COLO829 (cell line): ENCODE measurements around the gene SIRT6.
"Not testable (repeated sequence)": the region's sequence is repeated elsewhere in the genome, so short reads cannot be mapped to it uniquely, and the experiment has no call there.

ENCODE experiments used
- DNase-seq: peaks from one replicate; pipeline ENCODE4 v3.0.0; 2012; ENCODE audit warnings: low spot score

Gene SIRT6

GRCh38 chr19:4199699-4200293, 17.4 kb upstream of the SIRT6 start:
- no peak for DNase-seq

- DNase-seq: no peak
Measured at GRCh38 chr19:4198467-4199126, 16.2 kb upstream of the SIRT6 start.

GRCh38 chr19:4197625-4198466, 15.5 kb upstream of the SIRT6 start:
- no peak for DNase-seq

GRCh38 chr19:4197228-4197624, 14.9 kb upstream of the SIRT6 start:
- DNase-seq: no peak

- no peak for DNase-seq
Measured at GRCh38 chr19:4196587-4197148, 14.3 kb upstream of the SIRT6 start.

GRCh38 chr19:4196009-4196408, 13.6 kb upstream of the SIRT6 start:
- no peak for DNase-seq

GRCh38 chr19:4194353-4194752, 12.0 kb upstream of the SIRT6 start:
- no peak for DNase-seq

GRCh38 chr19:4192537-4192936, 10.2 kb upstream of the SIRT6 start:
- not testable (repeated sequence) for DNase-seq

- DNase-seq: no peak
Measured at GRCh38 chr19:4189641-4190040, 7.3 kb upstream of the SIRT6 start.

GRCh38 chr19:4187313-4188122, 5.2 kb upstream of the SIRT6 start:
- DNase-seq: no peak

- peak; percentile 81 for DNase-seq
Measured at GRCh38 chr19:4186087-4186993, 4.0 kb upstream of the SIRT6 start.

GRCh38 chr19:4185413-4186086, 3.2 kb upstream of the SIRT6 start:
- no peak for DNase-seq

GRCh38 chr19:4184718-4185352, 2.5 kb upstream of the SIRT6 start:
- no peak for DNase-seq

- DNase-seq: no peak
Measured at GRCh38 chr19:4183967-4184717, 1.8 kb upstream of the SIRT6 start.

GRCh38 chr19:4181053-4181508, 1.3 kb downstream of the SIRT6 start:
- no peak for DNase-seq

- no peak for DNase-seq
Measured at GRCh38 chr19:4178990-4179389, 3.4 kb downstream of the SIRT6 start.

GRCh38 chr19:4177146-4177545, 5.2 kb downstream of the SIRT6 start:
- DNase-seq: no peak

- no peak for DNase-seq
Measured at GRCh38 chr19:4175669-4175931, 6.8 kb downstream of the SIRT6 start.
